Esophagus muscularis mucosa (tissue), 4 donors: ENCODE measurements around the gene RNF144A. TPM values are rescaled to one million over a fixed set of nuclear protein-coding genes. Genes with fewer than 3 reads are reported as not detected.

Experiments used
- DNase-seq: peaks from one replicate; pipeline ENCODE4 v3.0.0-alpha.2; 2017; ENCODE audit errors: extremely low spot score
- H3K27ac ChIP-seq, 4 donors: fragments of 200-600 bp; sonication (generic); replicated peaks in 1 of 4; 1 replicate in 3 of 4; 2 replicates in 1 of 4; pipeline ENCODE4 v1.5.1; 2016 to 2019; ENCODE audit warnings: mild to moderate bottlenecking in 1 of 4
- H3K27me3 ChIP-seq, 4 donors: fragments of 200-600 bp; sonication (generic); one replicate each; pipeline versions ENCODE4 v1.5.1 to v1.6.0; 2016 to 2019
- H3K36me3 ChIP-seq, 4 donors: fragments of 200-600 bp; sonication (generic); one replicate each; pipeline ENCODE4 v1.5.1; 2016 to 2019
- H3K4me1 ChIP-seq, 4 donors: fragments of 200-600 bp; sonication (generic); one replicate each; pipeline ENCODE4 v1.5.1; 2016 to 2019
- H3K4me3 ChIP-seq, 4 donors: fragments of 200-600 bp; sonication (generic); 1 replicate in 2 of 4; 2 replicates in 2 of 4; pipeline ENCODE4 v1.5.1; 2016 to 2019; ENCODE audit warnings: mild to moderate bottlenecking in 4 of 4, moderate library complexity in 1 of 4
- H3K9me3 ChIP-seq, 4 donors: fragments of 200-600 bp; sonication (generic); 1 replicate in 3 of 4; 2 replicates in 1 of 4; pipeline ENCODE4 v1.5.1; 2016 to 2019
- EP300 ChIP-seq: sonication (generic); formaldehyde crosslinking; IDR thresholded peaks from one replicate; pipeline ENCODE4 v1.6.1; 2017; ENCODE audit warnings: antibody characterized with exemption
- POLR2A ChIP-seq: fragments of 450-650 bp; IDR thresholded peaks from one replicate; pipeline ENCODE4 v1.6.1; 2017; ENCODE audit warnings: antibody characterized with exemption, moderate library complexity, mild to moderate bottlenecking, low read depth
- POLR2AphosphoS5 ChIP-seq, 2 donors: sonication (generic); formaldehyde crosslinking; IDR thresholded peaks; one replicate each; pipeline ENCODE4 v1.6.1; 2017; ENCODE audit warnings: antibody characterized with exemption in 2 of 2
- WGBS: methylation state at CpG from one replicate; pipeline ENCODE4 v1.1.5; 2018; 5-methylcytosine and 5-hydroxymethylcytosine counted together
- intact Hi-C: fragments of 100-400 bp; cut with DNase I; formaldehyde crosslinking; loops from one replicate; pipeline ENCODE4 v1.15.1; 2023
- total RNA-seq, 4 donors: library from RNA; depleted of rRNA; stranded (reverse); fragments of >200 nt; gene quantifications; one replicate each; pipeline versions ENCODE4 v1.1.0 to v1.2.1, GENCODE V29; 2016
- TF ChIP-seq, protein P1 (sequence below), 3 experiments: fragments of 200-600 bp in 2 of 3; fragments of 450-650 bp in 1 of 3; sonication (generic) in 2 of 3; IDR thresholded peaks; one replicate each; pipeline ENCODE4 v1.5.1; 2017 to 2019; ENCODE audit warnings: antibody characterized with exemption in 3 of 3, mild to moderate bottlenecking in 2 of 3, moderate library complexity in 1 of 3

The RNF144A gene
- total RNA-seq, 4 donors from 2014 or later, result 5.4 to 10.8 (median 8.8) TPM

DNA sequence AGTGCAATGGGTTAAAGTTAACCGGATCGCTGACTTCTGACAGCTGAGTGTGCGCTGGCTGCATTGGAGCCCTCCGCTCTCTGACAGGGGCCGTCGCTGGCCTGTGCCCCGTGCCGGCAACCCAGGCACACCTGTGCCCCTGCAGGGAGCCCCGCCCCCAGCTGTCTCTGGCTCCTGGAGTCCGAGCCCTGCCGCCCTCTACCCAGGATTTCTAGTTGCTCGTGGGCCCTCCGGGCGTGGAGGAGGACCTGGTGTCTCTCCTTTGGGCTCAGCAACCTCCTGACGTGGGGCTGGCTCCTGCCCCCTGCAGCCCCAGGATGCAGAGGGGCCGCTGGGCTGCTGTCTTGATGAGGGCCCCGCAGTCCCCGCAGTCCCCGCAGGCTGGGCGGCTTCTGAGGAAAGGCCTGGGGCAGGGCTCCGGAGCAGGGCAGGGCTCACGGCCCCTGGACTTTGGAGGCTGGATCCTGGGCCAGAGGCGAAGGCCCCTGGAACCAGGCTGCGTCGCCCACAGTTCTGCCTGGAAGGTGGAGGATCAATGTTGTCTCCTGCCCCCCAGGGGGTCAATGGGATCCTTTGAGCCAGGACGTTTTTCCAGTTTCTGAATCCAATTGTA is 172.8 kb downstream of the RNF144A start:
- Histone ChIP-seq H3K4me3 (no peak overlapping the region), H3K36me3 (no peaks in the 10 kb centered on the region), H3K27ac (no peak overlapping the region), H3K4me1 (no peaks in the 10 kb centered on the region), H3K9me3 (no peaks in the 10 kb centered on the region), H3K27me3 (no peaks in the 10 kb centered on the region)
- WGBS, result 80% methylated on average over 16 of the region's 26 CpGs
- intact Hi-C loops, result loop anchor here (10.0 kb wide), 1 partner anchor 1595 kb away; the partner anchor contains the start of gene ID2
- TF ChIP-seq POLR2A, result no peak
- DNase-seq, result peak; percentile 31

DNA sequence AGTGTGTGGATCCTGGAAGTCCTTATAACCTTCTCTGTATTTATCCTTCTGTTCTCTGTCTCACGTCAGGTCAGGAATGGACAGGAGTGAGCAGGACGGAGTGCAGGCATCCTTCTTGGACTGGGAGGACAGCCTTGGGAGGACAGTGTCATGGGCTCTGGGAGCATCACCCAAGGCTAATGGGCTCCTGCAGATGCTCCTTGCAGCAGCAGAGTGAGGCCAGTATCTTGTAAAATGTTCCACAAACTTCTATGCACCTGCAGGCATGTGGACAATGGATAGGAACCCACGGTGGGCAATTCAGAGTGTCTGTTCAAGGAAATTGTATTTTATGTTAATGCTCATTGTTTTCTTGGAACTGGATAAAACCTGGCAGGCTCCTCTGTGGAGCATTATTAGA is 176.2 kb downstream of the RNF144A start:
- no peak overlapping the region for H3K4me3 ChIP-seq

More for the DNA sequence above, 176.2 kb downstream of the RNF144A start:
- Histone ChIP-seq H3K27me3 (no peaks in the 10 kb centered on the region), H3K27ac (no peak overlapping the region), H3K9me3 (no peaks in the 10 kb centered on the region), H3K36me3 (no peaks in the 10 kb centered on the region), H3K4me1 (peaks cover 4 to 10% (median 8%) of the 10 kb centered on the region in 4 donors)
- WGBS, result 89% methylated on average over 3 of the region's 3 CpGs
- DNase-seq, result peak; percentile 66
- TF ChIP-seq, protein P1, sequence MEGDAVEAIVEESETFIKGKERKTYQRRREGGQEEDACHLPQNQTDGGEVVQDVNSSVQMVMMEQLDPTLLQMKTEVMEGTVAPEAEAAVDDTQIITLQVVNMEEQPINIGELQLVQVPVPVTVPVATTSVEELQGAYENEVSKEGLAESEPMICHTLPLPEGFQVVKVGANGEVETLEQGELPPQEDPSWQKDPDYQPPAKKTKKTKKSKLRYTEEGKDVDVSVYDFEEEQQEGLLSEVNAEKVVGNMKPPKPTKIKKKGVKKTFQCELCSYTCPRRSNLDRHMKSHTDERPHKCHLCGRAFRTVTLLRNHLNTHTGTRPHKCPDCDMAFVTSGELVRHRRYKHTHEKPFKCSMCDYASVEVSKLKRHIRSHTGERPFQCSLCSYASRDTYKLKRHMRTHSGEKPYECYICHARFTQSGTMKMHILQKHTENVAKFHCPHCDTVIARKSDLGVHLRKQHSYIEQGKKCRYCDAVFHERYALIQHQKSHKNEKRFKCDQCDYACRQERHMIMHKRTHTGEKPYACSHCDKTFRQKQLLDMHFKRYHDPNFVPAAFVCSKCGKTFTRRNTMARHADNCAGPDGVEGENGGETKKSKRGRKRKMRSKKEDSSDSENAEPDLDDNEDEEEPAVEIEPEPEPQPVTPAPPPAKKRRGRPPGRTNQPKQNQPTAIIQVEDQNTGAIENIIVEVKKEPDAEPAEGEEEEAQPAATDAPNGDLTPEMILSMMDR (IDR thresholded peaks at IDR 0.05), result no peak
- TF ChIP-seq POLR2AphosphoS5 (IDR thresholded peaks at IDR 0.05) (no peak), EP300 (no peak), POLR2A (no peak)
- intact Hi-C loops, result loop anchor here (10.0 kb wide), 1 partner anchor 1591 kb away; the partner anchor contains the start of gene ID2

Other genes starting within 250 kb of the RNF144A start
- gene CMPK2, start 51.5 kb upstream of the RNF144A start, total RNA-seq, result 1 to 10 TPM; 3.3 to 8.3 (median 5.8) TPM
- gene RSAD2, start 39.6 kb upstream of the RNF144A start, total RNA-seq, result 1 to 10 TPM; 3.7 to 7.0 (median 5.8) TPM